Measurements from ENCODE around the gene CDC25B. TPM values are rescaled to one million over a fixed set of nuclear protein-coding genes. Genes with fewer than 3 reads are reported as not detected.

Gene CDC25B
- total and polyA plus RNA-seq, 4 experiments from 2014 or later, result 25.9 to 420 (median 233) TPM

DNA sequence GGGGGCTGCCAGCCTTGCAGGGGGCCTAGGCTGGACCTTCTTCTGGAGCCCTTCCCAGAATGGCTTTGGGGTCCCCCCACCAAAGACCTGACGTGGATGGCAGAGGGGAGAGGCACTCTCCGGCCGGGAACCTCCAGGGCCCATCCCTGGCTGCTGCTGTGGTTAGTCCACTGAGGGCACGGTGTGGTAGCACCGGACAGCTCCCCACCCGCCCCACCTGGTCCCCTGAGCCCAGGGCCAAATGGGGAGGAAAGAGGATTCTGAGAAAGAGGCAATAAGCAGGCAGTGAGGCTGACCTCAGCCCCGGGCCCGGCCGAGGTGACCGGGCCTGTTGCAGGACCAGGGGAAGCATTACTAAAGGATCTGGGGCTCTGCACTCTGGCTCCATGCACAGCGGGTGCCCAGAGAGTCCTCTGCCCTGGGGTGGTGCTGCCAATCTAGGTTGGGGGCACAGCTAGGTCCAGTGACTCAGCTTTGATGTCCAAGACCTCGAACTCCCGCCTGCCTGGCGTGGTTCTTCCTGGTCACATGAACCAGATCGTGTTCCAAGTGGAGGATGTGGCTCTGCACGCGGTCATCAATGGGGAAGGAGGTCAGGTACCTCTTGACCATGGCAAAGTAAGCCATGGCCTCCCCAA lies 11.8 kb upstream of the CDC25B start:
- CTCF ChIA-PET (ENCODE audit: partially characterized antibody), result interaction anchor here (0.7 to 5.6 kb wide), 3 partner anchors 17 to 105 kb away, joined by 3 to 61 read pairs (median 27); partner anchors contain the start of gene ADISSP
- Histone ChIP-seq H3K27ac (ENCODE audit: low read depth, low read length) (no peak overlapping the region), H3K4me1 (ENCODE audit: insufficient read depth, low read length) (peaks cover 51% of the 10 kb centered on the region), H3K4me3 (ENCODE audit: low read length in 2 of 2) (no peak overlapping the region), H3K36me3 (ENCODE audit: insufficient read depth, low read length) (no peaks in the 10 kb centered on the region), H3K9me3 (ENCODE audit: control insufficient read depth in 1 of 2, low read length in 2 of 2) (no peaks in the 10 kb centered on the region), H3K27me3 (ENCODE audit: insufficient read depth, low read length) (no peaks in the 10 kb centered on the region)
- H3K4me1 Mint-ChIP-seq, result peaks cover 30 to 60% (median 48%) of the 10 kb centered on the region in 4 donors
- H3K4me3 Mint-ChIP-seq, result peak overlapping the region; percentile 1 to 65 (median 28)
- peak overlapping the region in 4 of 7 donors; percentile 5 to 74 (median 55) for H3K27ac Mint-ChIP-seq
- intact Hi-C loops (cut with micrococcal nuclease), result no loop called here
- no peak for DNase-seq
- POLR2A ChIA-PET (ENCODE audit: partially characterized antibody), result interaction anchor here (0.8 to 10.0 kb wide), 8 partner anchors 13 to 254 kb away, joined by 3 to 180 read pairs (median 5); partner anchors contain the start of genes ADISSP and AP5S1
- peaks cover 0 to 1% of the 10 kb centered on the region in 2 donors for H3K27me3 Mint-ChIP-seq
- H3K36me3 Mint-ChIP-seq, result peaks cover 0 to 4% of the 10 kb centered on the region in 2 donors
- no peaks in the 10 kb centered on the region for H3K9me3 Mint-ChIP-seq

DNA sequence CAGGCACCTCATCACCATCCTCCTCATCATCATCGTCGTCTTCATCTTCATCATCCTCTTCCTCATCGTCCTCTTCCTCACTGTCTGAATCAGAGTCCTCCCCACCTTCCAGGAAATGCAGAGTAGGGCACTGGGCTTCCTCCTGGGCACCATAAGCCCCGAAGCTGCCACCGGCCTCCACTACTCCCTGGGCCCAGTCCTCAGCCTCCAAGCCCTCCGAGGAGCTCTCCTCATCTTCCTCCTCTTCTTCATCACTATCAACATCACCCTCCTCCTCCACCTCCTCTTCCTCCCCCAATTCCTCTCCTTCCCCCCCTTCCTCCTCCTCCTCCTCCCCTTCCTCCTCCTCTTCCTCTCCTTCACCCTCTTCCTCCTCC lies 11.3 kb upstream of the CDC25B start:
- CTCF ChIA-PET (ENCODE audit: partially characterized antibody), result interaction anchor here (0.7 to 5.6 kb wide), 3 partner anchors 18 to 105 kb away, joined by 3 to 61 read pairs (median 27); partner anchors contain the start of gene ADISSP
- DNase-seq, result peak in 1 of 5 donors; percentile 52
- POLR2A ChIA-PET (ENCODE audit: partially characterized antibody), result interaction anchor here (1.0 to 10.0 kb wide), 8 partner anchors 8 to 253 kb away, joined by 3 to 180 read pairs (median 10); partner anchors contain the start of genes ADISSP and AP5S1
- Histone ChIP-seq H3K4me1 (ENCODE audit: insufficient read depth, low read length) (peaks cover 51% of the 10 kb centered on the region), H3K9me3 (ENCODE audit: control insufficient read depth in 1 of 2, low read length in 2 of 2) (no peaks in the 10 kb centered on the region), H3K27me3 (ENCODE audit: insufficient read depth, low read length) (no peaks in the 10 kb centered on the region), H3K27ac (ENCODE audit: low read depth, low read length) (no peak overlapping the region), H3K4me3 (ENCODE audit: low read length in 2 of 2) (no peak overlapping the region), H3K36me3 (ENCODE audit: insufficient read depth, low read length) (no peaks in the 10 kb centered on the region)
- peaks cover 0 to 4% of the 10 kb centered on the region in 2 donors for H3K36me3 Mint-ChIP-seq
- H3K27ac Mint-ChIP-seq, result peak overlapping the region in 6 of 7 donors; percentile 5 to 84 (median 55)
- intact Hi-C loops (cut with micrococcal nuclease), result no loop called here
- peaks cover 0 to under 1% (median 0%) of the 10 kb centered on the region in 8 donors for H3K9me3 Mint-ChIP-seq
- peak overlapping the region; percentile 1 to 65 (median 28) for H3K4me3 Mint-ChIP-seq
- H3K27me3 Mint-ChIP-seq, result no peaks in the 10 kb centered on the region
- H3K4me1 Mint-ChIP-seq, result peaks cover 30 to 56% (median 46%) of the 10 kb centered on the region in 4 donors

DNA sequence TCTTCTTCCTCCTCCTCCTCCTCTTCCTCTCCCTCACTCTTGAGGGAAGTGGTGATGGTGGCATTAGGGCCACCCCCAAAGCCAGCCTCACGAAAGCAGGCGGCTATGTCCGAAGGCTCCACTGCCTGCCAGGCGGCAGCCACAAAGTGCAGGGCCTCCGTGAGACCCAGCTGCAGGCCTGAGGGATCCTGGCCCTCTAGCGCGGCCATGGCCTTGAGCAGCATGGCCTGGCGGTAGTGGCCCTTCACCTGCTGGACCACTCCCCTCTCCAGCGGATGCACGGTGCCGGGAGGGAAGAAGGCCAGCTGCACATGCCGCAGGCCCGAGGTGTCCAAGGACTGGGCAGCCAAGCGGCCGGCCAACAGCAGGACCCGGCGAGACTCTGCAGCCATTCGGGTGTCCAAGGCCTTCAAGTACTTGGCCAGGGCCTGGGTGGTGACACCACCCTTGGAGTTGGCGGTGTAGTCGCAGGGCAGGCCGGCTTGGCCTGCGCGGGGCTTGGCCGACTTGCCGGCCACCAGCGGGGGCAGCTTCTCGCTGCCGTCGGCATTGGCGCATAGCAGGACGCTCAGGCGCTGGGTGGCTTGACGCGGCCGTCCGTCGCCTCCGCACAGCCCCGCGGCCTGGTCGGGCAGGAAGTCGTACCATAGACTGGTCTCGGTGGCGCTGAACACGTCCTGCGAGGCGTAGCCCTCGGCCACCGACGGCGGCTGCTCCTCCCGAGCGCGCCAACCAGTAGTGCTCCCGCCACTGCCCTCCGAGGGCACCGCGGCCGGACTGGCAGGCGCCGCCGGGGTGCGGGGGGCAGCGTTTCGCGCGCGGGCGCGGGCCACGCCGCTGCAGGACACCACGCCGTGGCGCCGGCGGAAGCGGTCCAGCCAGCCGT lies 10.6 kb upstream of the CDC25B start:
- Mint-ChIP-seq H3K36me3 (peaks cover 0 to 4% of the 10 kb centered on the region in 2 donors), H3K4me3 (peak overlapping the region in 2 of 8 donors; percentile 65), H3K27me3 (no peaks in the 10 kb centered on the region), H3K9me3 (peaks cover 0 to 2% (median 0%) of the 10 kb centered on the region in 8 donors), H3K27ac (peak overlapping the region in 2 of 7 donors; percentile 84 to 88), H3K4me1 (peaks cover 29 to 54% (median 45%) of the 10 kb centered on the region in 4 donors)
- POLR2A ChIA-PET (ENCODE audit: partially characterized antibody), result interaction anchor here (0.7 to 10.0 kb wide), 15 partner anchors 9 to 252 kb away, joined by 3 to 180 read pairs (median 5); partner anchors contain the start of genes ADISSP, AP5S1, CDC25B and MAVS
- H3K27me3 ChIP-seq (ENCODE audit: insufficient read depth, low read length), result no peaks in the 10 kb centered on the region
- peak overlapping the region in 1 of 2 donors; percentile 38 for H3K4me3 ChIP-seq (ENCODE audit: low read length in 2 of 2)
- H3K36me3 ChIP-seq (ENCODE audit: insufficient read depth, low read length), result no peaks in the 10 kb centered on the region
- no peak overlapping the region for H3K27ac ChIP-seq (ENCODE audit: low read depth, low read length)
- CTCF ChIA-PET (ENCODE audit: partially characterized antibody), result interaction anchor here (0.7 to 5.6 kb wide), 6 partner anchors 10 to 299 kb away, joined by 3 to 61 read pairs (median 4); partner anchors contain the start of genes ADISSP and CDC25B
- DNase-seq, result no peak
- peaks cover 50% of the 10 kb centered on the region for H3K4me1 ChIP-seq (ENCODE audit: insufficient read depth, low read length)
- no peaks in the 10 kb centered on the region for H3K9me3 ChIP-seq (ENCODE audit: control insufficient read depth in 1 of 2, low read length in 2 of 2)
- intact Hi-C loops (cut with micrococcal nuclease), result loop anchor here (1.0 to 2.0 kb wide), 5 partner anchors 11 to 300 kb away; partner anchors contain the start of genes AP5S1, CDC25B and MAVS

DNA sequence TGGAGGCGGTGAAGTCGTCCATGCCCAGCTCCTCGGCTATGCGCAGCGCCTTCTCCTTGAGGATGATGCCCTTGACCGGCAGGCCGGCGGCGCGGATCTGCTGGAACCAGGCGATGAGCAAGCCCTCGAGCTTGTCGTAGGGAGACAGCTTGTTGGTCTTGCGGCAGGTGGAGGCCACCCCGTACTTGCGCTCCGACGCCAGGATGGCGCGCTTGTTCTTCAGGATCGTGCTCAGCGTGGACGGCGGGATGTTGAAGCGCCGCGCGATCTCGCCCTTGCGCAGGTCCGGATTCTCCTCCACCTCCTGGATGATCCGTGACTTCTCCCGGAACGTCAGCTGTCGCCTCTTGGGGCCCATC lies 10.0 kb upstream of the CDC25B start:
- H3K27ac Mint-ChIP-seq, result peak overlapping the region; percentile 60 to 93 (median 88)
- no peaks in the 10 kb centered on the region for H3K27me3 Mint-ChIP-seq
- H3K4me3 ChIP-seq (ENCODE audit: low read length in 2 of 2), result peak overlapping the region; percentile 29 to 38
- H3K36me3 Mint-ChIP-seq, result peaks cover 0 to 4% of the 10 kb centered on the region in 2 donors
- no peaks in the 10 kb centered on the region for H3K36me3 ChIP-seq (ENCODE audit: insufficient read depth, low read length)
- intact Hi-C loops (cut with micrococcal nuclease), result loop anchor here (1.0 to 2.0 kb wide), 5 partner anchors 10 to 299 kb away; partner anchors contain the start of genes AP5S1, CDC25B and MAVS
- H3K27me3 ChIP-seq (ENCODE audit: insufficient read depth, low read length), result no peaks in the 10 kb centered on the region
- peak; percentile 34 to 68 (median 39) for DNase-seq
- H3K4me3 Mint-ChIP-seq, result peak overlapping the region; percentile 74 to 87 (median 84)
- peaks cover 0 to 2% (median 0%) of the 10 kb centered on the region in 8 donors for H3K9me3 Mint-ChIP-seq
- CTCF ChIA-PET (ENCODE audit: partially characterized antibody), result interaction anchor here (0.8 to 5.6 kb wide), 6 partner anchors 10 to 299 kb away, joined by 3 to 61 read pairs (median 4); partner anchors contain the start of genes ADISSP and CDC25B
- peaks cover 43% of the 10 kb centered on the region for H3K4me1 ChIP-seq (ENCODE audit: insufficient read depth, low read length)
- H3K9me3 ChIP-seq (ENCODE audit: control insufficient read depth in 1 of 2, low read length in 2 of 2), result no peaks in the 10 kb centered on the region
- POLR2A ChIA-PET (ENCODE audit: partially characterized antibody), result interaction anchor here (0.7 to 10.0 kb wide), 15 partner anchors 10 to 299 kb away, joined by 3 to 180 read pairs (median 6); partner anchors contain the start of genes ADISSP, AP5S1, CDC25B and MAVS
- H3K4me1 Mint-ChIP-seq, result peaks cover 26 to 48% (median 39%) of the 10 kb centered on the region in 4 donors
- no peak overlapping the region for H3K27ac ChIP-seq (ENCODE audit: low read depth, low read length)

DNA sequence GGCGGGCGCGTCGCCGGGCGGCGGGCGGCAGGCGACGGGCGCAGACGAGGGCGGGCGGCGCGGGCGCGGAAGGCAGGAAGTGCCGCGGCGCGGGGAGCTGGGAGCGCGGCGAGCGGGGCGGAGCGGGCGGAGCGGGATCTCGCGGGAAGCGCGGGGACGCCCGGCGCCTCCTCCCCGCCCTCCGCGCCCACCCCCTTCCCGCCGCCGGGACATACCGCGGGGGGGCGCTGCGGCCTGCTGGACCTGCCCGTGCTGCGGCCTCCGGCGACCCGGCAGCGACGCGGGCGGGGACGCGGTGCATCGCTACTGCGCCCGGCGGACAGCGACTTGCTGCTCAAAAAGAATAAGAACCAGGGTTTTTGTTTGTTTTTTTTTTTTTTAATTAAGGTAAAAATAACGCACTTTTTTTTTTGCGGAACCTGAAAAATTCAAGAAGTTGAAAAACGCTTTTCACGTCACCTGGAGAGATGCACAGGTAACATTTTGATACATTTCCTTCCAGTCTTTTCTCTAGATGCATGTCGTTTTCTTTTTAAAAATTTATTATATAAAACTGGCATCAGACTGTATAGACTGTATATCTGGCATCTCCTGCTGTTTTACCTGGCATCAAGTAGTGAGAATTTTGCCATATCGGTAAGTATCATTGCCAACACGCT lies 9.3 kb upstream of the CDC25B start, which contains the start of gene CENPB:
Gene CENPB (minus strand): TSS at position 76 of the 659 bp plus-strand sequence. CDS start 257 bp downstream, outside the sequence.
- Histone ChIP-seq H3K4me3 (ENCODE audit: low read length in 2 of 2) (peak within 1 kb of the TSS; percentile 29 to 38), H3K36me3 (ENCODE audit: insufficient read depth, low read length) (no peaks in the 10 kb centered on the region), H3K27ac (ENCODE audit: low read depth, low read length) (peak within 1 kb of the TSS; percentile 12), H3K9me3 (ENCODE audit: control insufficient read depth in 1 of 2, low read length in 2 of 2) (no peaks in the 10 kb centered on the region), H3K4me1 (ENCODE audit: insufficient read depth, low read length) (peaks cover 37% of the 10 kb centered on the region), H3K27me3 (ENCODE audit: insufficient read depth, low read length) (no peaks in the 10 kb centered on the region)
- ChIA-PET POLR2A (ENCODE audit: partially characterized antibody) (interaction anchor here (1.0 to 10.0 kb wide), 16 partner anchors 8 to 299 kb away, joined by 3 to 180 read pairs (median 6); partner anchors contain the start of genes ADISSP, AP5S1, CDC25B and MAVS), CTCF (ENCODE audit: partially characterized antibody) (interaction anchor here (0.9 to 5.6 kb wide), 11 partner anchors 9 to 298 kb away, joined by 3 to 61 read pairs (median 5); partner anchors contain the start of genes ADISSP and CDC25B)
- H3K27me3 Mint-ChIP-seq, result no peaks in the 10 kb centered on the region
- H3K4me1 Mint-ChIP-seq, result peaks cover 23 to 41% (median 33%) of the 10 kb centered on the region in 4 donors
- peak within 1 kb of the TSS; percentile 79 to 93 (median 88) for H3K27ac Mint-ChIP-seq
- H3K9me3 Mint-ChIP-seq, result peaks cover 0 to 2% (median 0%) of the 10 kb centered on the region in 8 donors
- DNase-seq, result peak; percentile 82 to 94 (median 88)
- H3K36me3 Mint-ChIP-seq, result peaks cover 0 to 4% of the 10 kb centered on the region in 2 donors
- H3K4me3 Mint-ChIP-seq, result peak within 1 kb of the TSS; percentile 74 to 87 (median 84)
- intact Hi-C loops (cut with micrococcal nuclease), result loop anchor here (1.0 to 2.0 kb wide), 5 partner anchors 10 to 299 kb away; partner anchors contain the start of genes AP5S1, CDC25B and MAVS

Data from CD4-positive, alpha-beta memory T cell (primary cell).